Karpas-422 (cell line): ENCODE data around the gene TENM4. TPM values are rescaled to one million over a fixed set of nuclear protein-coding genes. Genes with fewer than 3 reads are reported as not detected.

Experiments used
- DNase-seq: peaks from one replicate; pipeline ENCODE4 v3.0.0-alpha.2; 2015
- H2AFZ ChIP-seq: fragments of 200-600 bp; sonication (generic); 2 replicates; pipeline ENCODE4 v1.6.1; 2014; ENCODE audit warnings: antibody characterized with exemption, low read length, mixed read lengths
- H3K27ac ChIP-seq: fragments of 200-600 bp; sonication (generic); 2 replicates; pipeline ENCODE4 v1.5.1; 2014; ENCODE audit warnings: mild to moderate bottlenecking, low read length, moderate library complexity
- H3K27me3 ChIP-seq: fragments of 200-600 bp; sonication (generic); 2 replicates; pipeline ENCODE4 v1.6.1; 2014; ENCODE audit warnings: low read length, mixed read lengths
- H3K36me3 ChIP-seq: fragments of 200-600 bp; sonication (generic); 2 replicates; pipeline ENCODE4 v1.6.1; 2014; ENCODE audit warnings: low read length, mixed read lengths; ENCODE audit not compliant: insufficient read depth
- H3K4me1 ChIP-seq: fragments of 200-600 bp; sonication (generic); 2 replicates; pipeline ENCODE4 v1.6.1; 2014; ENCODE audit warnings: mild to moderate bottlenecking, low read length, mixed read lengths
- H3K4me2 ChIP-seq: fragments of 200-600 bp; sonication (generic); 2 replicates; pipeline ENCODE4 v1.6.1; 2014; ENCODE audit warnings: low read length, low read depth, mild to moderate bottlenecking; ENCODE audit not compliant: poor library complexity, severe bottlenecking
- H3K4me3 ChIP-seq: fragments of 200-600 bp; sonication (generic); 2 replicates; pipeline ENCODE4 v1.5.1; 2014; ENCODE audit warnings: mild to moderate bottlenecking, antibody characterized with exemption, low read length, mixed read lengths
- H3K79me2 ChIP-seq: fragments of 200-600 bp; sonication (generic); 2 replicates; pipeline ENCODE4 v1.6.1; 2014; ENCODE audit warnings: mild to moderate bottlenecking, low read length, mixed read lengths
- H3K9ac ChIP-seq: fragments of 200-600 bp; sonication (generic); 2 replicates; pipeline ENCODE4 v1.6.0; 2014; ENCODE audit warnings: low read length
- H3K9me2 ChIP-seq: fragments of 200-600 bp; sonication (generic), shearing (Covaris generic); replicated peaks from 2 replicates; pipeline ENCODE4 v1.6.0; 2014; ENCODE audit warnings: mild to moderate bottlenecking, low read length, moderate library complexity; ENCODE audit not compliant: insufficient read depth
- H3K9me3 ChIP-seq: fragments of 300-700, 200-600 bp; sonication (generic); 2 replicates; pipeline ENCODE4 v1.6.1; 2014; ENCODE audit warnings: low read length, mixed read lengths
- H4K20me1 ChIP-seq: fragments of 200-600 bp; sonication (generic); 2 replicates; pipeline ENCODE4 v1.6.1; 2014; ENCODE audit warnings: mild to moderate bottlenecking, antibody characterized with exemption, low read length, low read depth; ENCODE audit not compliant: insufficient read depth
- total RNA-seq: library from RNA; depleted of rRNA; stranded (reverse); fragments of >200 nt; shearing (Covaris generic); gene quantifications from 2 replicates; pipeline ENCODE4 v1.2.3, GENCODE V29; 2014; ENCODE audit warnings: low replicate concordance

The TENM4 gene
- total RNA-seq, 1 experiment from 2014 or later, result not detected

- no peaks in the 10 kb centered on the region for H4K20me1 ChIP-seq
- no peak overlapping the region for H3K27ac ChIP-seq
- DNase-seq, result no peak
These were observed 776.2 kb downstream of the TENM4 start for GRCh38 chr11:78664636-78665035.

GRCh38 chr11:78662811-78663210 is 778.0 kb downstream of the TENM4 start:
- Histone ChIP-seq H3K36me3 (no peaks in the 10 kb centered on the region), H3K4me2 (no peak overlapping the region), H3K4me1 (no peaks in the 10 kb centered on the region)

More at GRCh38 chr11:78664636-78665035, 776.2 kb downstream of the TENM4 start:
- H3K9me3 ChIP-seq, result no peaks in the 10 kb centered on the region
- no peak overlapping the region for H3K4me3 ChIP-seq
- H2AFZ ChIP-seq, result no peak overlapping the region
- H3K4me1 ChIP-seq, result no peaks in the 10 kb centered on the region
- no peak overlapping the region for H3K4me2 ChIP-seq
- H3K9ac ChIP-seq, result no peak overlapping the region
- no peaks in the 10 kb centered on the region for H3K36me3 ChIP-seq
- no peaks in the 10 kb centered on the region for H3K27me3 ChIP-seq
- no peaks in the 10 kb centered on the region for H3K9me2 ChIP-seq
- H3K79me2 ChIP-seq, result no peaks in the 10 kb centered on the region

GRCh38 chr11:78660471-78660870 is 780.4 kb downstream of the TENM4 start:
- no peaks in the 10 kb centered on the region for H3K36me3 ChIP-seq
- H2AFZ ChIP-seq, result no peak overlapping the region
- no peak overlapping the region for H3K4me2 ChIP-seq
- no peaks in the 10 kb centered on the region for H3K4me1 ChIP-seq
- no peaks in the 10 kb centered on the region for H4K20me1 ChIP-seq
- H3K27ac ChIP-seq, result no peak overlapping the region
- no peak for DNase-seq
- H3K4me3 ChIP-seq, result no peak overlapping the region
- H3K9me3 ChIP-seq, result no peaks in the 10 kb centered on the region
- H3K9ac ChIP-seq, result no peak overlapping the region
- H3K79me2 ChIP-seq, result no peaks in the 10 kb centered on the region
- no peaks in the 10 kb centered on the region for H3K9me2 ChIP-seq
- H3K27me3 ChIP-seq, result no peaks in the 10 kb centered on the region

More at GRCh38 chr11:78662811-78663210, 778.0 kb downstream of the TENM4 start:
- Histone ChIP-seq H3K9ac (no peak overlapping the region), H2AFZ (no peak overlapping the region), H3K9me2 (no peaks in the 10 kb centered on the region), H3K79me2 (no peaks in the 10 kb centered on the region), H3K9me3 (no peaks in the 10 kb centered on the region), H3K4me3 (no peak overlapping the region), H3K27ac (no peak overlapping the region), H3K27me3 (no peaks in the 10 kb centered on the region), H4K20me1 (no peaks in the 10 kb centered on the region)
- no peak for DNase-seq

GRCh38 chr11:78659326-78660270 is 781.2 kb downstream of the TENM4 start:
- DNase-seq, result no peak
- Histone ChIP-seq H3K36me3 (no peaks in the 10 kb centered on the region), H3K4me1 (no peaks in the 10 kb centered on the region), H4K20me1 (no peaks in the 10 kb centered on the region), H3K9ac (no peak overlapping the region), H3K27ac (no peak overlapping the region), H2AFZ (no peak overlapping the region), H3K4me3 (no peak overlapping the region), H3K27me3 (no peaks in the 10 kb centered on the region), H3K9me3 (no peaks in the 10 kb centered on the region), H3K9me2 (no peaks in the 10 kb centered on the region), H3K79me2 (no peaks in the 10 kb centered on the region), H3K4me2 (no peak overlapping the region)

GRCh38 chr11:78657968-78658839 is 782.6 kb downstream of the TENM4 start:
- Histone ChIP-seq H3K9ac (no peak overlapping the region), H4K20me1 (no peaks in the 10 kb centered on the region), H3K27me3 (no peaks in the 10 kb centered on the region), H3K9me3 (no peaks in the 10 kb centered on the region), H3K4me3 (no peak overlapping the region), H3K4me1 (peaks cover 3% of the 10 kb centered on the region), H3K79me2 (no peaks in the 10 kb centered on the region), H3K4me2 (no peak overlapping the region), H3K36me3 (no peaks in the 10 kb centered on the region), H3K9me2 (no peaks in the 10 kb centered on the region), H2AFZ (no peak overlapping the region), H3K27ac (no peak overlapping the region)
- DNase-seq, result no peak

- Histone ChIP-seq H3K4me3 (no peak overlapping the region), H3K4me1 (peaks cover 3% of the 10 kb centered on the region), H3K27me3 (no peaks in the 10 kb centered on the region), H3K27ac (no peak overlapping the region), H3K9me2 (no peaks in the 10 kb centered on the region), H3K36me3 (no peaks in the 10 kb centered on the region), H3K9ac (no peak overlapping the region), H3K9me3 (no peaks in the 10 kb centered on the region), H2AFZ (no peak overlapping the region), H3K79me2 (no peaks in the 10 kb centered on the region), H4K20me1 (no peaks in the 10 kb centered on the region), H3K4me2 (no peak overlapping the region)
- DNase-seq, result no peak
These were observed 783.4 kb downstream of the TENM4 start for GRCh38 chr11:78657441-78657840.

- Histone ChIP-seq H3K4me1 (peaks cover 3% of the 10 kb centered on the region), H3K9me3 (no peaks in the 10 kb centered on the region), H3K4me3 (no peak overlapping the region), H3K9ac (no peak overlapping the region), H3K9me2 (no peaks in the 10 kb centered on the region), H3K79me2 (no peaks in the 10 kb centered on the region), H3K4me2 (no peak overlapping the region), H2AFZ (no peak overlapping the region), H4K20me1 (no peaks in the 10 kb centered on the region), H3K27ac (no peak overlapping the region), H3K36me3 (no peaks in the 10 kb centered on the region), H3K27me3 (no peaks in the 10 kb centered on the region)
- no peak for DNase-seq
These were observed 783.8 kb downstream of the TENM4 start for GRCh38 chr11:78656984-78657383.

GRCh38 chr11:78656327-78656726 is 784.5 kb downstream of the TENM4 start:
- Histone ChIP-seq H3K27me3 (no peaks in the 10 kb centered on the region), H3K9ac (no peak overlapping the region)

More at GRCh38 chr11:78656327-78656726, 784.5 kb downstream of the TENM4 start:
- no peaks in the 10 kb centered on the region for H4K20me1 ChIP-seq
- peaks cover 3% of the 10 kb centered on the region for H3K4me1 ChIP-seq
- H3K4me2 ChIP-seq, result no peak overlapping the region
- H3K79me2 ChIP-seq, result no peaks in the 10 kb centered on the region
- no peaks in the 10 kb centered on the region for H3K9me2 ChIP-seq
- no peak overlapping the region for H3K4me3 ChIP-seq
- DNase-seq, result no peak
- H3K36me3 ChIP-seq, result no peaks in the 10 kb centered on the region
- H2AFZ ChIP-seq, result no peak overlapping the region
- H3K27ac ChIP-seq, result no peak overlapping the region
- H3K9me3 ChIP-seq, result no peaks in the 10 kb centered on the region
